HCT116 (cell line): Measurements from ENCODE around the gene SEMA4D.

Experiments
- EZH2 ChIP-seq: fragments of 200-600 bp; sonication (generic); IDR thresholded peaks from 2 replicates; pipeline ENCODE4 v1.6.1; 2017; ENCODE audit warnings: antibody characterized with exemption, mixed run types
- POLR2A ChIP-seq: IDR thresholded peaks from 2 replicates; pipeline ENCODE4 v1.7.0; 2011; ENCODE audit warnings: borderline replicate concordance; ENCODE audit not compliant: insufficient read depth, insufficient read length; ENCODE audit errors: extremely low read depth
- POLR2AphosphoS5 ChIP-seq: IDR thresholded peaks from 2 replicates; pipeline ENCODE4 v1.6.1; 2011; ENCODE audit warnings: mild to moderate bottlenecking, low read depth, low read length, moderate library complexity
- ZFX ChIP-seq: fragments of 450-650 bp; IDR thresholded peaks from 2 replicates; pipeline ENCODE4 v1.6.1; 2017
- TF ChIP-seq, protein P1 (sequence below), 3 experiments: fragments of 200-600 bp in 1 of 3; sonication (generic) in 1 of 3; IDR thresholded peaks in 2 of 3; conservative IDR thresholded peaks in 1 of 3; 2 replicates each; pipeline ENCODE4 v1.5.1; 2012 to 2017; ENCODE audit warnings: low read depth in 2 of 3, low read length in 2 of 3, antibody characterized with exemption in 1 of 3, borderline replicate concordance in 1 of 3, control low read depth in 1 of 3, mild to moderate bottlenecking in 1 of 3, mixed read lengths in 1 of 3, mixed run types in 1 of 3, moderate library complexity in 1 of 3; ENCODE audit not compliant: insufficient read depth in 1 of 3

GRCh38 chr9:89491694-89492093 is 6.2 kb downstream of the SEMA4D start:
- TF ChIP-seq EZH2, result no peak
- TF ChIP-seq, protein P1, sequence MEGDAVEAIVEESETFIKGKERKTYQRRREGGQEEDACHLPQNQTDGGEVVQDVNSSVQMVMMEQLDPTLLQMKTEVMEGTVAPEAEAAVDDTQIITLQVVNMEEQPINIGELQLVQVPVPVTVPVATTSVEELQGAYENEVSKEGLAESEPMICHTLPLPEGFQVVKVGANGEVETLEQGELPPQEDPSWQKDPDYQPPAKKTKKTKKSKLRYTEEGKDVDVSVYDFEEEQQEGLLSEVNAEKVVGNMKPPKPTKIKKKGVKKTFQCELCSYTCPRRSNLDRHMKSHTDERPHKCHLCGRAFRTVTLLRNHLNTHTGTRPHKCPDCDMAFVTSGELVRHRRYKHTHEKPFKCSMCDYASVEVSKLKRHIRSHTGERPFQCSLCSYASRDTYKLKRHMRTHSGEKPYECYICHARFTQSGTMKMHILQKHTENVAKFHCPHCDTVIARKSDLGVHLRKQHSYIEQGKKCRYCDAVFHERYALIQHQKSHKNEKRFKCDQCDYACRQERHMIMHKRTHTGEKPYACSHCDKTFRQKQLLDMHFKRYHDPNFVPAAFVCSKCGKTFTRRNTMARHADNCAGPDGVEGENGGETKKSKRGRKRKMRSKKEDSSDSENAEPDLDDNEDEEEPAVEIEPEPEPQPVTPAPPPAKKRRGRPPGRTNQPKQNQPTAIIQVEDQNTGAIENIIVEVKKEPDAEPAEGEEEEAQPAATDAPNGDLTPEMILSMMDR (IDR thresholded peaks at IDR 0.05 in 2 of 3, conservative IDR thresholded peaks at IDR 0.05 in 1 of 3; ENCODE audit: borderline replicate concordance in 1 of 3, insufficient read depth in 1 of 3, low read depth in 2 of 3, low read length in 2 of 3), result no peak
- no peak for TF ChIP-seq POLR2AphosphoS5
- TF ChIP-seq ZFX, result no peak
- TF ChIP-seq POLR2A, result no peak
